Measurements from ENCODE around the gene PRSS3.
A peak's percentile ranks its signal among the peaks of the same experiment; 100 is the strongest.
"Not testable (repeated sequence)": the region's sequence is repeated elsewhere in the genome, so short reads cannot be mapped to it uniquely, and the experiment has no call there.

The PRSS3 gene

DNA sequence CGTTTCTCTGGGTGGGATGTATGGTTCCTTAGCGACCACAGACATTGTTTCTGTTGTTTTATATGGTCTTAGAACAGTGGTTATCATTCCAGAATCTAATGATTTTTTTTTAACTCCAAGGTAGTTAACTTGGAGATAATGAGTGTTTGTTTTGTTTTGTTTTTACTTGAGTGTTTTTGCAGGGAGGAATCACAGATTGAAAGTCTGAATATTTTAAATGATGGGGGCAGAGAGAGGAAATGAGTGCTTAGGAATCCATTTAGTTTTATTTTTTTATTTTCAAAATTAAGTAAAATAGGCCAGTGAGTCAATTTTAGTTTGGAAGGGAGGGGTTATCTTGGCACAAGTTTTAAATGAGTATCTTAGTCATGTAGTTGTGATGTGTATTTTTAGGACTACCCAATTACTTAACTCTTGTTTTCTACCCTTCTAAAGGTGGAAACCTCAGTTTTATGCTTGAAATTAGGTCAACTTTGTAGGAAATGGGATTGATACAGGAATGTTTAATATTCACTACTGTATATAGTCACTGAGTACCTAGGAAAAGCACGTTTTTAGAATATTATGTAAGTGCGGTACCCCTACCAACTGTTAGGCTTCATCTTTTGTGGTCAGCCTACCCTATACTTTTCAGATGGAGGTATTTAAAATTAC, 23.6 kb downstream of the PRSS3 start:
- no peak for DNase-seq

GRCh38 chr9:33820231-33820745, 24.9 kb downstream of the PRSS3 start:
- DNase-seq = no peak

- DNase-seq = no peak
These were observed 28.4 kb downstream of the PRSS3 start for GRCh38 chr9:33823801-33824200.

- not testable (repeated sequence) for DNase-seq
These were observed 31.9 kb downstream of the PRSS3 start for GRCh38 chr9:33827285-33827684.

GRCh38 chr9:33829641-33830230, 34.4 kb downstream of the PRSS3 start:
- not testable (repeated sequence) for DNase-seq

DNA sequence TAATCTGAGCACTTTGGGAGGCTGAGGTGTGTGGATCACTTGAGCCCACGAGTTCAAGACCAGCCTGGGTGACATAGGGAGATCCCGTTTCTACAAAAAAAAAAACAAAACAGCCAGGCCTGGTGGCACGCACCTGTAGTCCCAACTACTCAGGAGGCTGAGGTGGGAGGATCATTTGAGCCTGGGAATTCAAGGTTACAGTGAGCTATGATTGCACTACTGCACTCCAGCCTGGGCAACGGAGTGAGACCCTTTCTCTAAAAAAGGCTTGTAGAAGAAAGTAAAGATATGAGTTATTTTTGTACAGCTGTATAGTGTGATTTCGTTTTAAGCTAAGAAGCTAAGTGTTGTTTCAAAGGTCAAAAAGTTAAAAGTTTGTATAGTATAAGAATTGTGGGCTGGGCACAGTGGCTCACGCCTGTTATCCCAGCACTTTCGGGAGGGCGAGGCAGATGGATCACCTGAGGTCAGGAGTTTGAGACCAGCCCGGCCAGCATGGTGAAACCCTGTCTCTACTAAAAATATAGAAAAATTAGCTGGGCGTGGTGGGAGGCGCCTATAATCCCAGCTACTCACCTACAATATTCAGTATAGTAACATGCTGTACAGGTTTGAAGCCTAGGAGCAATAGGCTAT, 40.4 kb downstream of the PRSS3 start:
- DNase-seq = no peak

GRCh38 chr9:33836261-33836660, 40.9 kb downstream of the PRSS3 start:
- not testable (repeated sequence) for DNase-seq

- peak; percentile 55 for DNase-seq
These were observed 41.8 kb downstream of the PRSS3 start for GRCh38 chr9:33837138-33837537.

GRCh38 chr9:33840381-33840780, 45.0 kb downstream of the PRSS3 start:
- DNase-seq = no peak

GRCh38 chr9:33843312-33843961, 48.1 kb downstream of the PRSS3 start:
- no peak for DNase-seq

GRCh38 chr9:33846231-33846630, 50.9 kb downstream of the PRSS3 start:
- DNase-seq = no peak

DNA sequence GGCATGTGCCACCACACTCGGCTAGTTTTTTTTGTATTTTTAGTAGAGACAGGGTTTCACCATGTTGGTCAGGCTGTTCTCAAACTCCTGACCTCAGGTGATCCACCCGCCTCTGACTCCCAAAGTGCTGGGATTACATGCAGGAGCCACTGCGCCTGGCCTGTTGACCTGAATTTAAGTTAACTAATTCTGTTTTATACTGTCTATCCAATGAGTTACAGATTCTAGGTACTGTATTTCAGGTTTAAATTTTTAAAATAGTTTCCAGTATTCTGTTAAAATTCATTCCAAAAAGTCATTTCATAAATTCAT, 52.5 kb downstream of the PRSS3 start:
- not testable (repeated sequence) for DNase-seq

All from NCI-H2171 treated with DMSO at 0.1 percent for 48 hours (cell line).